Measurements from ENCODE around the gene ZEB1.
"Not testable (repeated sequence)": the region's sequence is repeated elsewhere in the genome, so short reads cannot be mapped to it uniquely, and the experiment has no call there.

ZEB1 gene

GRCh38 chr10:31359979-31360378, 41.0 kb downstream of the ZEB1 start:
- peaks cover 55% of the 10 kb centered on the region for H3K79me2 ChIP-seq (ENCODE audit: insufficient read depth, low read length)
- no peaks in the 10 kb centered on the region for H3K9me3 ChIP-seq (ENCODE audit: insufficient read depth, low read length)
- no peak overlapping the region for H3K4me2 ChIP-seq (ENCODE audit: low read depth, low read length, poor library complexity, severe bottlenecking)
- H3K9ac ChIP-seq (ENCODE audit: low read length), result no peak overlapping the region
- H3K27me3 ChIP-seq (ENCODE audit: low read length), result no peaks in the 10 kb centered on the region
- H2AFZ ChIP-seq (ENCODE audit: low read depth, low read length, severe bottlenecking), result no peak overlapping the region
- no peaks in the 10 kb centered on the region for H3F3A ChIP-seq (ENCODE audit: insufficient read depth)
- no peaks in the 10 kb centered on the region for H3K36me3 ChIP-seq (ENCODE audit: low read length)
- TF ChIP-seq EZH2phosphoT487 (conservative IDR thresholded peaks at IDR 0.05; ENCODE audit: low read length), result no peak
- TF ChIP-seq CTCF (IDR thresholded peaks at IDR 0.05; ENCODE audit: insufficient read depth, low read length, poor library complexity, severe bottlenecking), result no peak
- H3K9me2 ChIP-seq (replicated peaks; ENCODE audit: insufficient read depth, low read length), result no peaks in the 10 kb centered on the region
- H3K4me3 ChIP-seq (ENCODE audit: insufficient read depth, low read length, poor library complexity, severe bottlenecking), result no peak overlapping the region
- no peak overlapping the region for H3K27ac ChIP-seq (ENCODE audit: low read depth, low read length)
- H4K20me1 ChIP-seq (ENCODE audit: low read depth, low read length), result 0 out of 2 replicates have a peak, but pooled peaks cover 2% of the 10 kb centered on the region

GRCh38 chr10:31361475-31361874, 42.5 kb downstream of the ZEB1 start:
- H3K9me2 ChIP-seq (replicated peaks; ENCODE audit: insufficient read depth, low read length); H2AFZ ChIP-seq (ENCODE audit: low read depth, low read length, severe bottlenecking): not testable (repeated sequence)
- peaks cover 49% of the 10 kb centered on the region for H3K79me2 ChIP-seq (ENCODE audit: insufficient read depth, low read length)

GRCh38 chr10:31362023-31362641, 43.1 kb downstream of the ZEB1 start:
- no peak for TF ChIP-seq CTCF (IDR thresholded peaks at IDR 0.05; ENCODE audit: insufficient read depth, low read length, poor library complexity, severe bottlenecking)
- no peak for TF ChIP-seq EZH2phosphoT487 (conservative IDR thresholded peaks at IDR 0.05; ENCODE audit: low read length)
- no peak overlapping the region for H3K9ac ChIP-seq (ENCODE audit: low read length)
- no peaks in the 10 kb centered on the region for H3K36me3 ChIP-seq (ENCODE audit: low read length)
- peaks cover 49% of the 10 kb centered on the region for H3K79me2 ChIP-seq (ENCODE audit: insufficient read depth, low read length)
- H3K27ac ChIP-seq (ENCODE audit: low read depth, low read length), result no peak overlapping the region
- H3K4me2 ChIP-seq (ENCODE audit: low read depth, low read length, poor library complexity, severe bottlenecking), result no peak overlapping the region
- no peaks in the 10 kb centered on the region for H3K9me3 ChIP-seq (ENCODE audit: insufficient read depth, low read length)
- no peaks in the 10 kb centered on the region for H3K27me3 ChIP-seq (ENCODE audit: low read length)
- H3F3A ChIP-seq (ENCODE audit: insufficient read depth), result no peaks in the 10 kb centered on the region
- H4K20me1 ChIP-seq (ENCODE audit: low read depth, low read length), result 0 out of 2 replicates have a peak, but pooled peaks cover 3% of the 10 kb centered on the region
- no peaks in the 10 kb centered on the region for H3K9me2 ChIP-seq (replicated peaks; ENCODE audit: insufficient read depth, low read length)
- H2AFZ ChIP-seq (ENCODE audit: low read depth, low read length, severe bottlenecking), result no peak overlapping the region
- H3K4me3 ChIP-seq (ENCODE audit: insufficient read depth, low read length, poor library complexity, severe bottlenecking), result no peak overlapping the region

More at GRCh38 chr10:31361475-31361874, 42.5 kb downstream of the ZEB1 start:
- H3F3A ChIP-seq (ENCODE audit: insufficient read depth); H3K4me2 ChIP-seq (ENCODE audit: low read depth, low read length, poor library complexity, severe bottlenecking); H3K4me3 ChIP-seq (ENCODE audit: insufficient read depth, low read length, poor library complexity, severe bottlenecking); H3K36me3 ChIP-seq (ENCODE audit: low read length); H3K9ac ChIP-seq (ENCODE audit: low read length); H3K27ac ChIP-seq (ENCODE audit: low read depth, low read length); H3K27me3 ChIP-seq (ENCODE audit: low read length); H3K9me3 ChIP-seq (ENCODE audit: insufficient read depth, low read length); H4K20me1 ChIP-seq (ENCODE audit: low read depth, low read length): not testable (repeated sequence)

GRCh38 chr10:31363696-31364095, 44.7 kb downstream of the ZEB1 start:
- H3K27ac ChIP-seq (ENCODE audit: low read depth, low read length); H3K9me3 ChIP-seq (ENCODE audit: insufficient read depth, low read length); H3K36me3 ChIP-seq (ENCODE audit: low read length); H3K9ac ChIP-seq (ENCODE audit: low read length); H3F3A ChIP-seq (ENCODE audit: insufficient read depth); H3K4me2 ChIP-seq (ENCODE audit: low read depth, low read length, poor library complexity, severe bottlenecking); H3K27me3 ChIP-seq (ENCODE audit: low read length); H4K20me1 ChIP-seq (ENCODE audit: low read depth, low read length); H3K4me3 ChIP-seq (ENCODE audit: insufficient read depth, low read length, poor library complexity, severe bottlenecking); H3K9me2 ChIP-seq (replicated peaks; ENCODE audit: insufficient read depth, low read length); H2AFZ ChIP-seq (ENCODE audit: low read depth, low read length, severe bottlenecking): not testable (repeated sequence)
- peaks cover 48% of the 10 kb centered on the region for H3K79me2 ChIP-seq (ENCODE audit: insufficient read depth, low read length)

GRCh38 chr10:31364238-31364637, 45.2 kb downstream of the ZEB1 start:
- H3K4me3 ChIP-seq (ENCODE audit: insufficient read depth, low read length, poor library complexity, severe bottlenecking), result not testable (repeated sequence)

More at GRCh38 chr10:31364238-31364637, 45.2 kb downstream of the ZEB1 start:
- not testable (repeated sequence) for H3K27ac ChIP-seq (ENCODE audit: low read depth, low read length); H2AFZ ChIP-seq (ENCODE audit: low read depth, low read length, severe bottlenecking); H3K9me3 ChIP-seq (ENCODE audit: insufficient read depth, low read length); H3K9ac ChIP-seq (ENCODE audit: low read length); H3K27me3 ChIP-seq (ENCODE audit: low read length); H4K20me1 ChIP-seq (ENCODE audit: low read depth, low read length); H3K4me2 ChIP-seq (ENCODE audit: low read depth, low read length, poor library complexity, severe bottlenecking); H3K36me3 ChIP-seq (ENCODE audit: low read length); H3F3A ChIP-seq (ENCODE audit: insufficient read depth); H3K9me2 ChIP-seq (replicated peaks; ENCODE audit: insufficient read depth, low read length)
- H3K79me2 ChIP-seq (ENCODE audit: insufficient read depth, low read length), result peaks cover 48% of the 10 kb centered on the region
